ENCODE results near the gene RBCK1.

RBCK1 gene

DNA sequence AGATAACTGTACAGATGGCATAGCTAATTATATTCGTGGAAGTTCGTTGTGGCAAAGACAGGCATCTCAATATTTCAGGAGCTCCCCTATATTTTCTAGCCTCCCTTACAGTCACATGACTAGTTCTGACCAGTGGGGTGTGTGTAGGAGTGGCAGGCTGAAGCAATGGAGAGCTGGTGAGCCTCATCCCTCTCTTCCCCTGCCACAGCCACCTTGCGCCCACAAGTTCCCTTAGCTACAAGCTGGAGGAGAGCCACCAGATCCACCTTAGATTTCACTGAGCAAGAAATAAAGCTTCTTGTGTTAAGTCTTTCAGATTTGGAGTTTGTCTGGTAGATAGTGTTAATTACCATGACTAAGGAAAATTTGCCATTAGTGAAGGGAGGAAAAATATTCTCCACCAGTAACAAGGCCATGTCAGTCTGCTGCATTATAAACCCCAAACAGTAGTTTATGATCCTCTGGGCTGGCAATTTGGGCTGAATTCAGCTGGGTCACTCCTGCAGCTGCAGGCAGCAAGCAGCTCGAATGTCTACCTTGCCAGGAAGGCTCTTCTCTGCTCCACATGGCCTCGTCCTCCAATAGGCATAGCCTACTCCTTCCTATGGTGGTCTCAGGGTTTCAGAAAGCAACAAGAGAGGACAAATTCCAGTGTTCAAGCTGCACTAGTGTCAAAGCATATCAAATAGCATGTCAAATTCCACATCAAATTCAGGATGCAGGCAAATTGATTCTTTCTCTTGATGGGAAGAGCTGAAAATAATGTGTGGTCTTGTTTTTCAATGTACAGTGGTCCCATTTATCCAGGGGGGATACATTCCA, 7.4 kb upstream of the RBCK1 start:
- DNase-seq, result no peak

DNA sequence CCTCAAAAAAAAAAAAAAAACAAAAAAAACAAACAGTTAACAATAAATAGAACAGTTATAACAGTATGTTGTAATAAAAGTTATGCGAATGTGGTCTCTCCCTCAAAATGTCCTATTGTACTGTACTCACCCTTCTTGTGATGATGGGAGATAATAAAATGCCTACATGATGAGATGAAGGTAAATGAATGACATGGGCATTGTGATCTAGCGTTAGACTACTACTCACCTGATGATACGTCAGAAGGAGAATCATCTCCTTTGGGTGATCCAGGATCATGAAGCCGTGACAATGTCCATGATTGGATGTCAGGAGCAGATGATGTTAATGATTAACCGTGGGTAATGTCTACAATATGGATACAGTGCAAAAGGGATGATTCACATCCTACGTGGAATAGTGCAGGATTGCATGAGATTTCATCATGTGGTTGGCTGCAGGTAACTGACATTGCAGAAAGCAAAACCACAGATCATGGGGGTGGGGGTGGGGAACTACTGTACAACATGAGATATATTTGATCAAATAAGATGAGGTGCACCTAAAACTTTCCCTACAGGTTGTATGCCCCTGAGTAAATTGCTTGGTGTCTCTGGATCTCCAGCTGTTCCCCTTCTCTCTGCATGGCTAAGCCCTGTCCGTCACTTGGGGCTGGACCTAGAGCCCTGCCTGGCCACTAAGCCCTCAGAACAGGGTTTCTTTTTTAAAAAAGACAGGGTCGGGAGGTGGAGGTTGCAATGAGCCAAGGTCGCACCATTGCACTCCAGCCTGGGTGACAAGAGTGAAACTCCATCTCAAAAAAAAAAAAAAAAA, 6.2 kb upstream of the RBCK1 start:
- DNase-seq, result peak; percentile 9

DNA sequence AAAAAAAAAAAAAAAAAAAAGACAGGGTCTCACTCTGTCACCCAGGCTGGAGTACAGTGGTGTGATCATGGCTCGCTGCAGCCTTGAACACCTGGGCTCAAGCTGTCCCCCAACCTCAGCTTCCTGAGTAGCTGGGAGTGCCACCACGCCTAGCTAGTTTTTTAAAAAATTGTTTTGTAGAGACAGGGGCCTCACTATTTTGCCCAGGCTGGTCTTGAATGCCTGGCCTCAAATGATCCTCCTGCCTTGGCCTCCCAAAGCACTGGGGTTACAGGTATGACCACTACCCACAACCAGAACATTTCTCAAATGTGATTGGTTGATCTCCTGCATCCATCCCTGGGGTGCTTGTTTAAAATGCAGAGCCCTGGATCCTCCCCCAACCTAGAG, 5.6 kb upstream of the RBCK1 start:
- DNase-seq, result no peak

DNA sequence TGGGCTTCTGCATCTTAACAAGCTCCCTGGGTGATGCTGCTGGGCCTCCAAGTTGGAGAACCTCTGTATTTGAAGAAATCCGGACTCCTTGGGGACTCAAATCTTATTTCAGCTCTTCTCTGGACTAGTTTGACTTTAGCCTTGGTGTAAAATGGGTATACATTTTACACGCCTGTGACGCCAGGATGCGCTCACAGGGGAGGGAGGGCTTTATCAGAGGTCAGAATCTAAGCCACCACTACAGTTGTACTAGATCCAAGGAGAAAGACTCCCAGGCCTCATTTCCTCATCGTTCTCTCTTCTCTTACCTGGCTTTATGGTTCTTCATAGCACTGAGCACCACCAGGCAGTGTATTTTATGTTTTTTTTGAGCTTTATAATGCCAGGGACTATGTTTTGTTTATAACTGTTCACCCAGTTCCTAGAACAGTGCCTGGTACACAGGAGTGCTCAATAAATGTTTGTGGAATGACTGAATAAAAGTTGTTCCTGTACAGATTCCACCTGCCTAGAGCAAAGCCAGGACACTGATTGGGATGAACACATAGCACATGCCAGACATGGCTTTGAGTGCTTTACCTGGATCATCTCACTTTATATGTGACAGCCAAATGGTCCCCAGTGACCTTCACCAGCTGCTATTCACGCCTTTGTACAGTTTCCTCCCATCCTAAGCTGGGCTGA, 5.1 kb upstream of the RBCK1 start:
- DNase-seq, result no peak

DNA sequence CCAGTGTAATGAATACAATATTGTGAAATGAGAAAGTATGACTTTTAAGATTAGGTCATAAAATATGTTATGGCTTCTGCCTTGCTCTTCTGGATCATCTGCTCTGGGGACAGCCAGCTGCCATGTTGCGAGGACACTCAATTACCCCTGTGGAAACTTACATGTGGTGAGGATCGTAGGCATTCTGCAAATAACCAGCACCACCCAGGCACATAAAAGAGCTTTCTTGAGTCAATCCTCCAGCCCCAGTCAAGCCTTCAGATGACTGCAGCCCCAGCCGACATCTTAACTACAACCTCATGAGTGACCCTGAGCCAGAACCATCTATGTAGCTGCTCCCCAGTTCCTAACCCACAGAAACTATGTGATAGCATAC, 4.5 kb upstream of the RBCK1 start:
- no peak for DNase-seq

DNA sequence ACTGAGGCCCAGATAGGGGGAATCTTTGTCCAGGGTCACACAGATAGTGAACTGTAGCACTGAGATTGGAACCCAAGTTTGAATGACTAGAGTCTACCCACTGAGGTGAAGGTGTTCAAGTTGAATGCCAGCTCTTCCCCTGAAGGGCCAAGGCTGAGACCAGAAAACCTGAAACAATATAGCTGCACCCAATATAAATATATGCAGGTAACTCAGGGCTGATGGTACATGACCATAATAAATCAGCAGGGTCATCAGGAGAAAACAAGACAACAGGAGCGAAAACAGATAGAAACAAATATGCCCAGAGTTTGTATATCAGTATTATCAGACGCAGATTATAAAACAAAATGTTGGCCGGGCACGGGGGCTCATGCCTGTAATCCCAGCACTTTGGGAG, 4.0 kb upstream of the RBCK1 start:
- no peak for DNase-seq

DNA sequence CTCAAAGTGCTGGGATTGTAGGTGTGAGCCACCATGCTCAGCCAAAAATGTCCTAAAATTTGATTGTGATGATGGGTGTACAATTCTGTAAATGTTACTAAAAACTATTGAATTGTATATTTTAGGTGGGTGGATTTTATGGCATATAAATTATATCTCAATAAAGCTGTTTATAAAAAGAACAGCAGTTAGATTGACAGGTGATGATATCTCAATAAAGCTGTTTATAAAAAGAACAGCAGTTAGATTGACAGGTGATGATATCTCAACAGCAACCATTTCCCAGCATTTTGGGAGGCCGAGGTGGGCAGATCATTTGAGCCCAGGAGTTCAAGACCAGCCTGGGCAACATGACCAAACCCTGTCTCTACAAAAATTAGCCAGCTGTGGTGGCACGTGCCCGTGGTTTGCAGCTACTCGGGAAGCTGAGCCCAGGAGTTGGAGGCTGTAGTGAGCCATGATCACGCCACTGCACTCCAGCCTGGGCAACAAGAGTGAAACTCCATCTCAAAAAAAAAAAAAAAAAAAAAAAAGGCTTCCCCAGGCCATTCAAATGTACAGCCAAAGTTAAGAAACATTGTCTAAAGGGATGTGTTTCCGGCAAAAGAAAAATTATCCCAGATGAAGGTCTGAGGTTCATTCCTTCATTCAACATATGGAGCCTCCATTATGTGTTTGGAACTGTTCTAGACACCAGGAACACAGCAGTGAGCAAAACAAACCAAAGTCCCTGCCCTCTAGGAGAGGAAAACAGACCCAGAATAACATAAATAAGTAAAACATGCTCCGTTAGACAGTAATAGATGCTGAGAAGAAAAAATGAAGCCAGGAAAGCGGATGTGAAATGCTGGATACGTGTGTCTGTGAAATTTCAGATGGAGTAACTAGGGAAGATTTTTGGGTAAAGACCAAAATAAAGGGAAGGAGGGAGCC, 1.6 kb upstream of the RBCK1 start:
- DNase-seq, result no peak

DNA sequence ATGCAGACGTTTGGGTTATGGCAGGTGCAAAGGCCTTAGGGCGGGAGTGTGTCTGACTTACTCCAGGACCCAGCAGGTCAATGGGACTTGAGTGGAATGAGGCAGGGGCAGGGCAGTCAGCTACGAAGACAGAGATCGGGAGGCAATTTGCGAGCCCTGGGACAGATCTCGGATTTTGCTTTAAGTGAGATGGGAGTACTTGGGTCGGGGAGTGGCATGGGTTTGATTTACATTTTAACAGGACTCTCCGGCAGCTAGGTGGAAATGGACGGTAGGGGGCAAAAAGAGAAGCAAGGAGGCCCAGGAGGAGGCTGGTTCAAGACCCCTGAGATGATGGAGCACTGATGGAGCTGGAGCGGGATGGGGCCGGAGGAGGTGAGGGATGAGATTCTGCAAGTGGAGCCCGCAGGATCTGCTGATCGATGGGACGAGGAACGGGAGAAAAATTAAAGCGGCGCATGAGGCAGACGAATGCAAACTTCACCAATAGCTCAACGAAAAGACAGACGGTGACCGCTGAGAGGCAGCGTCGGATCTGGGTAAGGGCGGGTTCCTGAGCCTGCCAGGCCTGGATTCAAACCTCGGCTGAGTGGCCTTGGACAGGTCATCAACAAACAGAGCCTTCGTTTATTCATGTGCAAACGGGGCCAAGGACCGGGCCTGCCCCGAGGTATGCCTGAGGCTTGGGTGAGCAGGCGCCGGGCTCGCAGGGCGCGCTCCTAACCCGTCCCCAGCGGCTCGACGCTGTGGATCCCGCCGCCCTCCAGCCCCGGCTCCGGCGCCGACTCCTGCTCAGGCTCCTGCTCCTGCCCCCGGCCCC, 756 bp upstream of the RBCK1 start:
- DNase-seq, result peak; percentile 77

DNA sequence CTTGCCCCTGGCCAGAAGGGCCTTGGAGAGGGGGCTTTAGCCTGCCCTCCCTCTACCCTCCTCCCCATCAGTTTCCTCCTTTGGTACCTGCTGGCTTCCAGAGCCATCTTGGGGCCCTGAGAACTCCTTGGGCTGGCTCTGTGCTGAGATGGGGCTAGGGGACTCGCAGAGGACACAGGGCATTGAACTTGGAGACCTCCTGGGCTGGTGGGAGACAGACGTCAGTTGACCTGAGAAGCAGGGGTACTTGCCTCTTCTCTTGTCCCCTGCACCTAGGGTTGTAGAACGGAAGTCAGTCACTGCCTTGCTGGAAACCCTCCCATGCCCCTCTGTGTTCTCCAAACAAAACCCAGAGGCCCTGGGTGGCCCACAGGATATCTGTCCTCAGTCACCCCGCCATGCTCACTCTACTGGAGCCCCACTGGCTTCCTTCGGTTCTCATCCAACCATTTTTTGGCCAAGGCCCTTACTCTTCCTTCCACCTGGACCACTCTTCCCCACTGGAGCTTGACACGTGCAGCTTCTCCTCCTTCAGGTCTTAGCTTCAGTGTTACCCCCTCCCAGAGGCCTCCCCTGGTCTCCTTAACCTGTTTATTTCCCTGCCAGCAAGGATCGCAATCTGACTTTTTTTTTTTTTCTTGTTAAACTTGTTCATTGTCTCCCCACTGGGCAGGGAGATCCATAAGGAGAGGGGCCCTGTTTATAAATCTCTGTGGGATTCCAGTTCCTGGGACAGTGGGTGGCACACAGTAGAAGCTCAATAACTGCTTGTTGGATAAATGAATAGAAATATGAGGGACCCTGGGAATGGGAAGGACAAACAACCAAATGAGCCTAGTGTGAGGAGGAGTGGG, 971 bp downstream of the RBCK1 start:
- DNase-seq, result peak; percentile 26

DNA sequence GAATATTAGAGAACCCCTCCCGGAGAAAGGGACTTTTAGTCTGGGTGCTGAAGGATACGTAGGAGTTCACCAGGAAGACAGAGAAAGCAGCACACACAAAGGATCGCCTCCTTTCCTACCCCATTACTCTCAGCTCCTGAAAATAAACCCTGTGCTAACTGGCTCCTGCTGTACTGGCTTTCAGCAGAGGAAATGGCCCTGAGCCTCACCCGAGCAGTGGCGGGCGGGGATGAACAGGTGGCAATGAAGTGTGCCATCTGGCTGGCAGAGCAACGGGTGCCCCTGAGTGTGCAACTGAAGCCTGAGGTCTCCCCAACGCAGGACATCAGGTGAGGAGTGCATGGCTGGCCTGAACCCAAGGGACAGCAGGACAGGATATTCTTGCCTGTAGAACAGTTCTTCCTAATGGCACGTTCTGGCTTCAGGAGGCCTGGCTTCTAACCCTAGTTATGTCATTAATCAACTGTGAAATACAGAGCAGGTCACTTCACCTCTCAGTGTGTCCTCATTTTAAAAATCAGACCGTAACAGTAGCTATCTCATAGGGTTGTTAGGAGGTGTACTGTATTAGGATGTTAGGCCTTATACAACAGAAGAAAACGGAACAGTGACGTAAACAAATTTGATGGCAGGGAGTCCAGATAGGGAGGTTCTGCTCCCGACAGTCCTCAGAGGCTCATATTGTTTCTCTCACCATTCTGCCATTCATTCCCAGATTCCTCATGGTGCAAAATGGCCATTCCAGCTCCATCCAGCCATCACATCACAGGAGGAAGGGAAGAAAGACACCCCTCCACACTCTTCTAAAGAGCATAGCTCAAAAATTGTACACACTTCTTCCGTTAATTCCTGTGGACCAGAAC, 1.8 kb downstream of the RBCK1 start:
- DNase-seq, result peak; percentile 27

DNA sequence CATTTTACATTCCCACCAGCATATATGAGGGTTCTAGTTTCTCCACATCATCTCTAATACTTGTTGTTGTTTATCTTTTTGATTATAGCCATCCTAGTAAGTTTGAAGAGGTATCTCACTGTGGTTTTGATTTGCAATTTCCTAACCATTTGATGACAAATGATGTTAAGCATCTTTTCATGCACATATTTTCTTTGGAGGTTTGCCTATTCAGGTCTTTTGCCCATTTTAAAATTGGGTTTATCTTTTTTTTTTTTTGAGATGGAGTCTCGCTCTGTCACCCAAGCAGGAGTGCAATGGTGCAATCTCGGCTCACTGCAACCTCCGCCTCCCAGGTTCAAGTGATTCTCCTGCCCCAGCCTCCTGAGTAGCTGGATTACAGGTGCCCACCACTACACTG, 4.0 kb downstream of the RBCK1 start:
- no peak for DNase-seq

DNA sequence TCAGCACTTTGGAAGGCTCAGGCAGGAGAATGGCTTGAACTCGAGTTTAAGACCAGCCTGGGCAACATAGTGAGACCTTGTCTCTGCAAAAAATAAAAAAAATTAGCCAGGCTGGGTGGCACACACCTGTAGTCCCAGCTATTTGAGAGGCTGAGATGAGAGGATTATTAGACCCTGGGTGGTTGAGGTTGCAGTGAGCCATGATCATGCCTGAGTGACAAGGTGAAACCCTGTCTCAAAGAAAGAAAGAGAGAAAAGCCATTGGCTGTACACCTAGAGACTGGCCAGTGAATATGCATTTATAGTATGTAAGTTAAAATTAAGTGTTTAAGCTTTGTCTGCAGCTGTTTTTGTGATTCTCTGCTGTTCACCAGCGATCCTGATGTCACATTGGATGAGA, 6.1 kb downstream of the RBCK1 start:
- no peak for DNase-seq

DNA sequence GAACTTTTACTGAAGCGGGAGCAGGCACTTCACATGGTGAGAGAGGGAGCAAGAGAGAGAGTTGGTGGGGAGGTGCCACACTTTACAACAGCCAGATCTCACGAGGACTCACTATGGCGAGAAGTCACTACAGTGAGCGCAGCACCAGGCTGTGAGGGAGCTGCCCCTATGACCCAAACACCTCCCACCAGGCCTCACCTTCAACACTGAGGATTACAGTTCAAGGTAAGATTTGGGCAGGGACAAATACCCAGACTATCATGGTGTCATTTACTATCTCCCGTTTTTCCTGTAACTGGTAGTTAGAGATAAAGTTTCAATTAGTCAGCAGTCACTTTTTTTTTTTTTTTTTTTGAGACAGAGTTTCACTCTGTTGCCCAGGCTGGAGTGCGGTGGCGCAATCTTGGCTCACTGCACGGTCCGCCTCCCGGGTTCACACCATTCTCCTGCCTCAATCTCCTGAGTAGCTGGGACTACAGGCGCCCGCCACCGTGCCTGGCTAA, 7.8 kb downstream of the RBCK1 start:
- no peak for DNase-seq

DNA sequence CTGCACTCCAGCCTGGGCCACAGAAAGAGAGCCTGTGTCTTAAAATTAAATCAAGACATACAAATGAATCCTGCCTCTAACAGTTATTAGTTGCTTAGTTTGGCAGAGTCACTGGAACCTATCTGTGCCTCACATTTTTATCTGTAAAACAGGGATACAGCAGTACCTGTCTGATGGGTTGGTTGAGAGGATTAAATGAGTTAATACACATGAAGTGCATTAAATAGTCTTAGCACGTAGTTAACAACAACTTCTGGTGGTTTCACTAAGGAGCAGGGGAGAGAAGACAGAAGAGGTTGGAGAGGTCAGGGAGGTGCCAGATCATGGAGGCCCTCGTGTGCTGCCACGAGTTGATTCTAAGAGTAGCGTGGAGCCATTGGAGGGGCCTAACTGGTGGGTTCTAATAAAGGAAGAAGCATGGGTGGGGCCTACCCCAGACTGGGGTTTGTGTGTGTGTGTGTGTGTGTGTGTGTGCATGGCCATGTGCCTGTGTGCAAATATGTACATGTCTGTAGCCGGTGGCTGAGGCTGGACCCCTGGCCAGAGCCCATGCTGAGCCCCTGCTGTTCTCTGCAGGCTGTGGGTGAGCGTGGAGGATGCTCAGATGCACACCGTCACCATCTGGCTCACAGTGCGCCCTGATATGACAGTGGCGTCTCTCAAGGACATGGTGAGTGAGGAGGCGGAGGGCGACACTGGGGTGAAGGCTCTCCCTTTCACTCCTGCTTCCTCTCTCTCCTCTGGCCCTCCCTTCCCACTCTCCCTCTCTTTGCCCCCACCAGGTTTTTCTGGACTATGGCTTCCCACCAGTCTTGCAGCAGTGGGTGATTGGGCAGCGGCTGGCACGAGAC, 9.1 kb downstream of the RBCK1 start:
- DNase-seq, result no peak

DNA sequence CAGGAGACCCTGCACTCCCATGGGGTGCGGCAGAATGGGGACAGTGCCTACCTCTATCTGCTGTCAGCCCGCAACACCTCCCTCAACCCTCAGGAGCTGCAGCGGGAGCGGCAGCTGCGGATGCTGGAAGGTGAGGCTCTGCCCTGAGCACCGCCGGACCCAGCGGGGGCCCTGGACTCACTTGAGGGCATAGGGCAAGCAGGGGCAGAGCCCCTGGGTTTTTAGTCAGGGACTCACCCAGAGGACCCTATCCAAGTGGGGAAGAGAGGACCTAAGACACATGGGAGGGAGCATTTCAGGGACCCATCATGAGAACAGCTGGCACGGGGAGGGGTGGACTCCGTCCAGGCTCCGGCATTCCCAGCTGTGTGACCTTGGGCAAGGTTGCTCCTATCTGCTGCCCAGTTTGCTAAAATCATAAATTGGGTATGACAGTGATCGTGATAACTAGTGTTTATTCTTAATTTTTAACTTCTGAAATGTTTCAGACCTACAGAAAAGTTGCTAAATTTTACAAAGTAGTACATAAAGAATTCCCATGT, 9.8 kb downstream of the RBCK1 start:
- no peak for DNase-seq

DNA sequence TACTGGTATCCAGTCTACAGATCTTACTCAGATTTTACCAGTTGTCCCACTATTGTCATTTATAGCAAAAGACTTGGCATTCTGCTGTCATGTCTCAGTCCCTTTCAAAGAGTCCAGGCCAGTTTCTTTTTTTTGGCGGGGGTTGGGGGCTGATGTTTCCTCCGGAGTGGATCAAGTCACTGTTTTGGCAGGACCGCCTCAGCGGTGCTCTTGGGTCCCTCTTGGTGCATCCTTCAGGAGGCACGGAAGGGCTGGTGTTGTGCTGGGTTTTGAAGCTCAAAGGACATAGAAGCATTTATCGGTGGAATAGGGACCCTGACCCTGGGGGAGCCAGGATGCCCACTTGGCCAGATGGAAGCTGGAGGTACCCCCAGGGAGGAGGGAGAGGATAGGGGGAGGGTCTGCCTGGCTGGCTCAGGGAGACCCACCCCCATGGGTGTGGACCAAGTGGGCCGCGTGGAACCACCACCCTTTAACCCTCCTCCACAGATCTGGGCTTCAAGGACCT, 10.8 kb downstream of the RBCK1 start:
- DNase-seq, result no peak

DNA sequence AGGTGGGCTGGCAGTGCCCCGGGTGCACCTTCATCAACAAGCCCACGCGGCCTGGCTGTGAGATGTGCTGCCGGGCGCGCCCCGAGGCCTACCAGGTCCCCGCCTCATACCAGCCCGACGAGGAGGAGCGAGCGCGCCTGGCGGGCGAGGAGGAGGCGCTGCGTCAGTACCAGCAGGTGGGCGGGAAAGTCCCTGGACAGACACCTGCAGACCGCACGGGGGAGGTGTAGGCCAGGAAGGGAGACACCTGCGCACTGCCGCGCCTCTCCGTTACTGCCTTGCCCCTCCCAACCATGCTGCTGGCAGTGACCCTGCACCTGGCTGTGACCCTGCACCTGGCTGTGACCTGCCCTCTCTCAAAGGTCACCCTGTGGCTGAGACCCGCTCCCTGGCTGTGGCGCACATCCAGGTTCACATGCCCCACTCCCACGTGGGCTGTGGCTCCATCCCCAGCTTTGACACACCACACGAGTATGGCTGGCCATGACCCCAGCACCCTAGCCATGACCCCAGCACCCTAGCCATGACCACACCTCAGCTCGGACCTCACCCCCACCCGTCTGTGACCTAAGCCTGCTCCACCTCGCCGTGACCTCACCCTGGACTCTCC, 11.6 kb downstream of the RBCK1 start:
- no peak for DNase-seq
